ENCODE results near the gene AHCYL2.

- no peak for TF ChIP-seq CBFB (CRISPR knock-in tag; IDR thresholded peaks at IDR 0.05; ENCODE audit: low read depth)
- TF ChIP-seq USF2 (CRISPR knock-in tag; IDR thresholded peaks at IDR 0.05) = no peak
These were observed 52.8 kb downstream of the AHCYL2 start for GRCh38 chr7:129277629-129278028.
